ENCODE data around the gene PTPN4.

The PTPN4 gene

GRCh38 chr2:119731983-119732382 is 27.7 kb upstream of the PTPN4 start:
- no peak for DNase-seq (ENCODE audit: low spot score)

GRCh38 chr2:119732601-119733164 is 27.0 kb upstream of the PTPN4 start:
- no peak for DNase-seq (ENCODE audit: low spot score)

- no peak for DNase-seq (ENCODE audit: low spot score)
Observed at GRCh38 chr2:119734047-119734446, 25.7 kb upstream of the PTPN4 start.

- DNase-seq (ENCODE audit: low spot score): no peak
Observed at GRCh38 chr2:119735565-119735964, 24.2 kb upstream of the PTPN4 start.

GRCh38 chr2:119736021-119736420 is 23.7 kb upstream of the PTPN4 start:
- no peak for DNase-seq (ENCODE audit: low spot score)

GRCh38 chr2:119739580-119740255 is 20.0 kb upstream of the PTPN4 start:
- DNase-seq (ENCODE audit: low spot score): no peak

GRCh38 chr2:119741001-119741400 is 18.7 kb upstream of the PTPN4 start:
- DNase-seq (ENCODE audit: low spot score): no peak

- DNase-seq (ENCODE audit: low spot score): peak; percentile 51
Observed at GRCh38 chr2:119741868-119742267, 17.9 kb upstream of the PTPN4 start.

- DNase-seq (ENCODE audit: low spot score): peak; percentile 48
Observed at GRCh38 chr2:119744335-119744939, 15.3 kb upstream of the PTPN4 start.

GRCh38 chr2:119745566-119745965 is 14.2 kb upstream of the PTPN4 start:
- DNase-seq (ENCODE audit: low spot score): no peak

GRCh38 chr2:119746836-119747686 is 12.7 kb upstream of the PTPN4 start:
- no peak for DNase-seq (ENCODE audit: low spot score)

GRCh38 chr2:119748135-119748534 is 11.6 kb upstream of the PTPN4 start:
- no peak for DNase-seq (ENCODE audit: low spot score)

GRCh38 chr2:119749477-119750012 is 10.2 kb upstream of the PTPN4 start:
- no peak for DNase-seq (ENCODE audit: low spot score)

GRCh38 chr2:119751706-119752105 is 8.0 kb upstream of the PTPN4 start:
- no peak for DNase-seq (ENCODE audit: low spot score)

GRCh38 chr2:119753041-119753929 is 6.4 kb upstream of the PTPN4 start:
- peak; percentile 69 for DNase-seq (ENCODE audit: low spot score)

- no peak for DNase-seq (ENCODE audit: low spot score)
Observed at GRCh38 chr2:119753930-119754321, 5.8 kb upstream of the PTPN4 start.

- no peak for DNase-seq (ENCODE audit: low spot score)
Observed at GRCh38 chr2:119755906-119756305, 3.8 kb upstream of the PTPN4 start.

GRCh38 chr2:119756837-119757236 is 2.9 kb upstream of the PTPN4 start:
- peak; percentile 73 for DNase-seq (ENCODE audit: low spot score)

GRCh38 chr2:119758881-119759450 is 756 bp upstream of the PTPN4 start:
- DNase-seq (ENCODE audit: low spot score): no peak

GRCh38 chr2:119760237-119760955 is 674 bp downstream of the PTPN4 start:
- no peak for DNase-seq (ENCODE audit: low spot score)

GRCh38 chr2:119760956-119761275 is 1.2 kb downstream of the PTPN4 start:
- peak; percentile 73 for DNase-seq (ENCODE audit: low spot score)
